ENCODE results near the gene C15orf39. TPM values are rescaled to one million over a fixed set of nuclear protein-coding genes. Genes with fewer than 3 reads are reported as not detected.
A peak's percentile ranks its signal among the peaks of the same experiment; 100 is the strongest.
"Not testable (repeated sequence)": the region's sequence is repeated elsewhere in the genome, so short reads cannot be mapped to it uniquely, and the experiment has no call there.

C15orf39 gene
- total RNA-seq, 2 donors from 2014 or later, result 20.4 to 32.3 TPM

DNA sequence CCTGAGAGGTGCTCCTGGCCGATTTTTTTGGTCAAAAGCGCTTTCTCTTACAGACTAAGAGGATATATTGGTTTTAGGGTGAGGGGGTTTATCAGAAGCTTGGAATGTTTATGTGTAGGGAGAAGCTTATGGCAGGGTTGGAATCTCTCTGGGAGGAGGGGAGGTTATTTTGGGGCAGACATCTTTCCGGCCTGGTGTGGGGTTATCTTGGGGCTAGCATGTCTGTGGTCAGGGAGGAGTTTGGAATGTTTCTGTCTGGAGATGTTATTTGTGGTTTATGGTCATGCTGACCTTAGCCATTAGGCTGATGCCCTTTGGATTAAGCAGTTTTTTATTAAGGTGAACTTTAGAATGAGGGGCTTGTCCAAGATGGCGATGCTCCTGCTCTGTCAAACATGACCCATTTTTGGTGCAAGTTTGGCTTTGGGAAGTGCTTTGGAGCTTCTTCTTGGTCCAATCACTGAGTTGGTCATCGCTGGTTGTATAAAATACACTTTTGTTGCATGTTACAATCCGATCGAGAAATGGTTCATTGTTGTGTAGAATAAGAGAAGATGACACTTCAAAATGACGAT lies 35.1 kb upstream of the C15orf39 start:
- not testable (repeated sequence) for H3K4me3 Mint-ChIP-seq; H3K9me3 Mint-ChIP-seq; H3K36me3 Mint-ChIP-seq (ENCODE audit: low read depth); H3K27ac Mint-ChIP-seq; H3K27me3 Mint-ChIP-seq; ATAC-seq (replicated peaks)
- H3K4me1 Mint-ChIP-seq, result peaks cover 10% of the 10 kb centered on the region

DNA sequence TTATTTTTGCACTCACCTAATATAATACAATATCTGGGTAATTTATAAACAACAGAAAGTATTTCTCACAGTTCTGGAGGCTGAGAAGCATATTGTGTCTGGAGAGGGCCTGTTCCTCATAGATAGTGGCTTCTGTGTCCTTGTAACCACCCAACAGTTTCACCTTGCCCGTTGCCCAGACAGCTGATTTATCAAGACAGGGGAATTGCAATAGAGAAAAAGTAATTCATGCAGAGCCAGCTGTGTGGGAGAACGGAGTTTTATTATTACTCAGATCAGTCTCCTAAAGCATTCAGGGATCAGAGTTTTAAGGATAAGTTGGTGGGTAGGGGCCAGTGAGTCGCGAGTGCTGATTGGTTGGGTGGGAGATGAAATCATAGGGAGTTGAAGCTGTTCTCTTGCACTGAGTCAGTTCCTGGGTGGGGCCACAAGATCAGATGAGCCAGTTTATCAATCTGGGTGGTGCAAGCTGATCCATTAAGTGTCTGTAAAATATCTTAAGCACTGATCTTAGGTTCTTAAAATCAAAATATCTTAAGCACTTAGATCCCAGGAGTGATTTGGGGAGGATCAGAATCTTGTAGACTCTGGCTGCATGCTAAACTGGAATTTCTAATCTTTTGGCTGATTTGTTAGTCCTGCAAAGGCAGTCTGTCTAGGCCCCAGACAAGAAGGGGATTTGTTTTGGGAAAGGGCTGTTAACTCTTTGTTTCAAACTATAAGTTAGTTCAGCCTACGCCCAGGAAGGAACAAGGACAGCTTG lies 33.9 kb upstream of the C15orf39 start:
- no peak overlapping the region for H3K27ac Mint-ChIP-seq
- peaks cover 5% of the 10 kb centered on the region for H3K27me3 Mint-ChIP-seq
- H3K4me3 Mint-ChIP-seq, result no peak overlapping the region
- H3K36me3 Mint-ChIP-seq (ENCODE audit: low read depth), result no peaks in the 10 kb centered on the region
- H3K4me1 Mint-ChIP-seq, result peaks cover 11% of the 10 kb centered on the region
- peaks cover 4% of the 10 kb centered on the region for H3K9me3 Mint-ChIP-seq
- peak; percentile 74 for ATAC-seq (replicated peaks)

DNA sequence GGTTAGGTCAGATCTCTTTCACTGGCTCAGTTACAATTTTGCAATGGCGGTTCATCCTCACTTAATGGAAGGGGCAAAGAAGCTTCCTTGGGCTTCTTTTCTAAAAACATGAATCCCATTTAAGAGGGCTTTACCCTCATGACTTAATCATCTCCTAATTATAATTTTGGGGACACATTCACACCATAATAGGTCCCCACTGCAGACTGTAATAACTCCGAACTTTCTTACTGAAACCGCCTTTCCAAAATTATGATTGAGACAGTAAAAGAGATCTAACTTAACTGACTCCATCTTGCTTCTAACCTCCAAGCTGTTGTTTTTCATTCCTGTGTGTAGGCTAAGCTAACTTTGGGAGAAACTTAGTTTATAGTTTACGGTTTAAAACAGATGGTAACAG lies 33.3 kb upstream of the C15orf39 start:
- H3K36me3 Mint-ChIP-seq (ENCODE audit: low read depth), result no peaks in the 10 kb centered on the region
- H3K4me1 Mint-ChIP-seq, result peaks cover 11% of the 10 kb centered on the region
- H3K4me3 Mint-ChIP-seq, result no peak overlapping the region
- H3K9me3 Mint-ChIP-seq, result peaks cover 4% of the 10 kb centered on the region
- H3K27ac Mint-ChIP-seq, result no peak overlapping the region
- peaks cover 5% of the 10 kb centered on the region for H3K27me3 Mint-ChIP-seq
- no peak for ATAC-seq (replicated peaks)

DNA sequence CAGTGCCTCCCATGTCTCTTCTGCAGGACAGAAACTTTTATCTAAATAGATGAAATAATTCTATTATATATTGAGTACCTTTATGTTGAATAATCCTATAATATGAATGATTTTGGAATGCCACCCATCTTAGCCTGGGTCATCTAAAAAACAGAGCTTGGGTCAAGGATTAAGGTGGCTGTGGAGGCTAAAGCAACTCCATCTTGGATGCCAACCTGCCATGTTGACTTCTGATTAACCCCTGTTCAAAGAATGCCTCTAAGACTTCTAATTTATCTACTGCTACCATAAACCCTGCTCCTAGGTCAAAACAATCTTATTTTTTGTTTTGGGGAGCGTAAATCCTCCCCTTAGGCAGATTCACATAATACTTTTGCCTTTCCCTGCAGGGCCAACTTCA lies 31.5 kb upstream of the C15orf39 start:
- Mint-ChIP-seq H3K9me3 (peaks cover 4% of the 10 kb centered on the region), H3K36me3 (ENCODE audit: low read depth) (no peaks in the 10 kb centered on the region), H3K4me3 (no peak overlapping the region), H3K27ac (no peak overlapping the region), H3K4me1 (peaks cover 11% of the 10 kb centered on the region), H3K27me3 (peaks cover 5% of the 10 kb centered on the region)
- ATAC-seq (replicated peaks), result no peak

DNA sequence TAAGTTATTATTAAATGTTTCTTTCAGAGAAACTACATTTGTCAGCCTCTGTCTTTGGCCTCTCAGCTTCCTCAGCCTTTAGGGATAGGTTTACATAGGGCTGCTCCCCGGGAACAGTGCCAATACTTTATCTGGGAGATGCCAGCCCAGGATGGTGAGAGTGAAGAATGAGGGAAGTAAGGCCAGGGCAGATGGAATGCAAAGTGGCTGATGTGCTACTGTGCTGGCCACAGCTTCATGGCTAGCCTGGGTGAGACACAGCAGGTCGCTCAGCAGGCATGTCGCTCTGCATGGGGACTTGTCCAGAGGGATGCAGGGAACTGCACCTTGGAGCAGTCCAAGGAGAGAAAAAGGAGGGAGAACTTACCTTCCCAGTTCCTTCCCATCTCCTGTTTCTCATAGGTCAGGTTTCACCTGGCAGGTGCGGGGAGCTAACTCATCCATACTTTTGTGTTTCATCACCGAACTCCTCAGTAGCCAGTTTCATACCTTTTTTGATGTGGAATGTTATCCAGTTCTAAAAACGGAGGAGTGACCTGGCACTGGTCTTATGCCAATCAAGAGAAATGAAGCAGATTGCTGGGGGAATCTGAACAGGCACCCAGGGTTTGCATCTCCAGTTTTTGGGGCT lies 30.9 kb upstream of the C15orf39 start:
- ATAC-seq (replicated peaks), result no peak
- Mint-ChIP-seq H3K9me3 (peaks cover 4% of the 10 kb centered on the region), H3K4me1 (peaks cover 11% of the 10 kb centered on the region), H3K4me3 (peak overlapping the region; percentile 2), H3K36me3 (ENCODE audit: low read depth) (no peaks in the 10 kb centered on the region), H3K27ac (no peak overlapping the region), H3K27me3 (peaks cover 5% of the 10 kb centered on the region)

DNA sequence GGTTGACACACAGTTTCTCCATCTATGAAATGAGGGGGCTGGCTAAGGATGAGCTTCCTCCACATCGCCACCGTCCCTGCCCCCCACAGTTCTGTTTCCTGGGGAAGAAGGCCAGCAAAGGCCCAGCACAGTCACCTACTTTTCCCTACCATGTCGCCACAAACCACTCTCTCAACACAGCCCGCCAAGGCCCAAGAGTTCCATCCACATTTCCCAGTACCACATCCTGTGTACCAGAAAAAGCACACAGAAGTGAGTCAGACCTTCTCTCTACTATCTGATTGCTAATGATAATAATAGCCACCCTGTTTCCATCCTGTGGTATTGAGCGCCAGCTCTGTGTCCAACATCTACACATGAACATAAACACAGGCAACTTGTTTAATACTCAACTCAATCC lies 30.3 kb upstream of the C15orf39 start:
- Mint-ChIP-seq H3K27ac (no peak overlapping the region), H3K4me3 (peak overlapping the region; percentile 2)
- ATAC-seq (replicated peaks), result peak; percentile 80

DNA sequence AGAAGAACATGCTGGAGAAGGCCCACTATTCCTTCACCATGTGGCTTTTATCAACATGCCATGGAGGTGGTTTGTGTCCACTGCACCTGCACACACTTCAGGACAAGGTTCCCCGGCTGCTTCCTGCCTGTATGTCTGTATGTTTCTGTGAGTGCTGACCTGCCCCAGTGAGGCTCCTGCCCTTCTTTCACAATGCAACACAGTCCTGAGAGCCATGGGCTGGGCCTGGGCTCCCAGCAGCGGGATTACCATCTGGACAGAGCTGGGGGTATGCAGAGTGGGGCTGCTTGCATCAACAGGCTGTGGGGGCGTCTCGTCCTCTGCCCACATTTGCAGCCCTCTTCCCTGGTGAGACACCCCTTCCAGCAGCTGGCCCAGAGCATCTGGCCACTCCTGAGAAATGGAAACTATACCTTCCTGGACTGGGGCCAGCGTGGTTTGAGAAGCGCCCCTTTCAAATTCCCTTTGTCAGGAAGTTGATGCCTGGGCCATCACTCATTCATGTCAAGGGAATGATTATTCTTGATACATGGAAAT lies 29.3 kb upstream of the C15orf39 start:
- Mint-ChIP-seq H3K36me3 (ENCODE audit: low read depth) (no peaks in the 10 kb centered on the region), H3K27me3 (peaks cover 4% of the 10 kb centered on the region), H3K9me3 (peaks cover 4% of the 10 kb centered on the region), H3K4me3 (no peak overlapping the region), H3K27ac (no peak overlapping the region), H3K4me1 (peaks cover 11% of the 10 kb centered on the region)
- no peak for ATAC-seq (replicated peaks)

More for the DNA sequence above, 30.3 kb upstream of the C15orf39 start:
- Mint-ChIP-seq H3K9me3 (peaks cover 4% of the 10 kb centered on the region), H3K4me1 (peaks cover 11% of the 10 kb centered on the region), H3K36me3 (ENCODE audit: low read depth) (no peaks in the 10 kb centered on the region), H3K27me3 (peaks cover 3% of the 10 kb centered on the region)

DNA sequence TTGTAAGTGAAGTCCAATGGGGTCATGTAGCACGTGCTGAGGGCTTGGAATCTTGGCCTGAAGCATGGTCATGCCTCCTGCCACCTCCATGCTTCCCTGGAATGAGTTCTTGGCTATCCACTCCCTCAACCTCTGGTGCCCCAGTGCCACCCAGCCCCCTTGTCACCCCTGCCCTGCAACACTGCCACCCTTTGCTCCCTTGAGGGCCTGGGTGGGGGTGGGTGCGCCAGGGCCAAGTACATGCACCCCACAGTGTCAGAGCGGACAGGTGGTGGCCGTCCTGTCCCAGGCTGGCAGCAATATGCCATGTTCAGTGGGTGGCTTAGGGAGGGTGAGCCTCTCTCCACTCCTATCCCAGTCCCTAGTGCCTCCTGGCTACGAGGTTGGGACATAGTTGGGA lies 27.6 kb upstream of the C15orf39 start:
- H3K27me3 Mint-ChIP-seq, result peaks cover 11% of the 10 kb centered on the region
- H3K4me1 Mint-ChIP-seq, result peaks cover 9% of the 10 kb centered on the region
- H3K4me3 Mint-ChIP-seq, result no peak overlapping the region
- H3K36me3 Mint-ChIP-seq (ENCODE audit: low read depth), result no peaks in the 10 kb centered on the region
- ATAC-seq (replicated peaks), result no peak
- no peak overlapping the region for H3K27ac Mint-ChIP-seq
- peaks cover 2% of the 10 kb centered on the region for H3K9me3 Mint-ChIP-seq

DNA sequence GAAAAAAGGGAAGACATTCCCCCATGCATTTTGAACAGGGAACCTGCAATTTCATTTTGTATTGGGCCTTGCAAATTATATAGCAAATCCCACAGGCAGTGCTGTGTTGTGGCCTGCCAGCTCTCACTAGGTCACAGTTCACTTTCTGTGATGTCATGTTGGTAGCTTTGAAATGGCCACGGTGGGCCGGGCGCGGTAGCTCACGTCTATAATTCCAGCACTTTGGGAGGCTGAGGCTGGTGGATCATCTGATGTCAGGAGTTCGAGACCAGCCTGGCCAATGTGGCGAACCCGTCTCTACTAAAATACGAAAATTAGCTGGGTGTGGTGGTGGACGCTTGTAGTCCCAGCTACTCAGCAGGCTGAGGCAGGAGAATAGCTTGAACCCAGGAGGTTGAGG lies 27.0 kb upstream of the C15orf39 start:
- Mint-ChIP-seq H3K9me3 (no peaks in the 10 kb centered on the region), H3K4me3 (no peak overlapping the region), H3K27me3 (peaks cover 15% of the 10 kb centered on the region), H3K36me3 (ENCODE audit: low read depth) (no peaks in the 10 kb centered on the region), H3K27ac (no peak overlapping the region), H3K4me1 (peaks cover 7% of the 10 kb centered on the region)
- ATAC-seq (replicated peaks), result no peak

DNA sequence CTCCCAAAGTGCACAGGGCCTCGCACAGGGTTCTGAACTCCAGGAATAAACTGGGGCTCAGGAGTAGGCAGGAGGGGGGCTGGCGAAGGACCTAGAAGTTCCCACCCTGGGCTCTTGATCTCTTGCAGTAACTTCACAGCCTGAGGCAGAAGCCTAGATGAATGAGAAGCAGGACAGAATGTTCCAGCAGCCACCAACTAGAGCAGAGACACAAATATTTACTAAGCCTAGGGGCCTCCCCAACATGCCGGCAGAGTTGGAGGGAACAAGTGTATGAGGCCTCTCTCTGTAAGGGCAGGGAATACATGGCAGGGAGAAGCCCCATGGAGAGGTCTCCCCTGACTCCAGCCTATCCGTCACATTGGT lies 25.3 kb upstream of the C15orf39 start:
- no peak for ATAC-seq (replicated peaks)
- Mint-ChIP-seq H3K27me3 (peaks cover 29% of the 10 kb centered on the region), H3K4me3 (no peak overlapping the region), H3K9me3 (no peaks in the 10 kb centered on the region), H3K36me3 (ENCODE audit: low read depth) (no peaks in the 10 kb centered on the region), H3K4me1 (peaks cover 3% of the 10 kb centered on the region), H3K27ac (no peak overlapping the region)

DNA sequence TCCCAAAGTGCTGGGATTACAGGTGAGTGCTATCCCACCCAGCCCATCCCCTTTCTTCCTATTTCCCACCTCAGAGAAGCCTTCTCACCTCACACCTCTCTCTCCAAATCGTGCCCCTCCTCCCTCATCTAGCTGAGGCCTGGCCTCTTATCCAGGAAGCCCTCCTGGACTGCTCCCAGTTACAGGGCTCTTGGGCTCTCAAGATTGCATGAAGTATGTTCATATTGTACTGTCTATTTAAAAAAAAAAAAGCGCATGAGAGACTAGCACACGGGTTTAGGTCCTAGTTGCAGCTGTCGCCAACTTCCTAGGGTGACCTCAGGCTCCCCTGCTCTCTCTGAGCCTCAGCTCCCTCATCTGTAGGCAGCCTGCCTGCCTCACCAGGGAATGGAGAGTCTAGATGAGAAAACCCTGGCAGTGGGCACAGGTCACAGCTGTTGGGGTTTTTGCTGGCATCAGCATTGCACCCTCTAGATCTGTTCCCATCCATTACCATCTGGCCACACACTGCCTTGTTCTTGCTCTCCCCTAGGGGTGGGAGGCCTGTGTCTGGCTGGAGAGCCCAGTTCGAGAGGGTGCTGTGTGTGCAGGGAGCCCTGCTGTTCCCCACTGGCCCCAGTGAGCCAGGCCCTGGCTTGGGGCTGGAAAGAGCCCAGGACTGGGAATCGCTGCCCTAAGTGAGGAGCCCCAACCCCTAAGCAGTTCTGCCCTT lies 24.2 kb upstream of the C15orf39 start:
- peaks cover 34% of the 10 kb centered on the region for H3K27me3 Mint-ChIP-seq
- no peaks in the 10 kb centered on the region for H3K36me3 Mint-ChIP-seq (ENCODE audit: low read depth)
- H3K4me1 Mint-ChIP-seq, result no peaks in the 10 kb centered on the region
- no peaks in the 10 kb centered on the region for H3K9me3 Mint-ChIP-seq
- no peak for ATAC-seq (replicated peaks)
- no peak overlapping the region for H3K4me3 Mint-ChIP-seq
- no peak overlapping the region for H3K27ac Mint-ChIP-seq

DNA sequence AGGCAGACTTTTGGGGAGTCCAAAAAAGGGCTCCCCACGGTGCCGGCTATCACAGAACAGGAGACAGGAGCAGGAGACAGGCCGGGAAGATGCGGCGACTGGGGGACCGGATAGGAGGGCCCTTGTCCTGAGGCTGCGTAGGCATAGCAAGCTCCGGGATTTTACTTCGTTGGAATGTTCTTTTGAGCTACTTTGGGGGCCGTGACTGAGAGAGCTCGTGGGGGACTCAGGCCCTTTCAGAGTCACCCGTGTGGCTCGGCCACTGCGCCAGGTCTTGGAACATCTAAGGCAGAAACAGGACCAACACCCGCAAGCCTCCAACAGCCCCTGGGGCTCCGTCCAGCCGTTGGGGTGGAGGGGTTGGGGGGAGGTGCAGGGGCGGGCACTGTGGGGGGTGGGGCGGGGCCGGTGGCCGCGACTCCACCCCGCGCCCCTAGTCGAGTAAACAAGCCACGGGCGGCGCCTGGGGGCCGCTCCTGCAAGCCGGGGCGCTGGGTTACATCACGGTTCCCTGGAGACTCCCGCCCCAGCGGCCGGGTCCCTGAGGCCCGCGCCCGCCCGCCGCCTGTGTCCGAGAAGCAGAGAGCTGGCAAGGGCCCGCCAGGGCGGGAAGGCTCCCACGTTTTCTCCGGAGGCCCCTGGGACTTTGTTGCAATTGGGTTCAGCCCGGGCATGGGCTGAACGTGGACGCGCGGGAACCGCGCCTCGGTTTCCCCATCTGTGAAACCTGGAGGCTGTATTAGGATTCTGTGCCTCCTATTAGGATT lies 23.3 kb upstream of the C15orf39 start:
- Mint-ChIP-seq H3K4me1 (no peaks in the 10 kb centered on the region), H3K4me3 (no peak overlapping the region), H3K27ac (no peak overlapping the region), H3K9me3 (no peaks in the 10 kb centered on the region), H3K36me3 (ENCODE audit: low read depth) (no peaks in the 10 kb centered on the region), H3K27me3 (peaks cover 35% of the 10 kb centered on the region)
- no peak for ATAC-seq (replicated peaks)

DNA sequence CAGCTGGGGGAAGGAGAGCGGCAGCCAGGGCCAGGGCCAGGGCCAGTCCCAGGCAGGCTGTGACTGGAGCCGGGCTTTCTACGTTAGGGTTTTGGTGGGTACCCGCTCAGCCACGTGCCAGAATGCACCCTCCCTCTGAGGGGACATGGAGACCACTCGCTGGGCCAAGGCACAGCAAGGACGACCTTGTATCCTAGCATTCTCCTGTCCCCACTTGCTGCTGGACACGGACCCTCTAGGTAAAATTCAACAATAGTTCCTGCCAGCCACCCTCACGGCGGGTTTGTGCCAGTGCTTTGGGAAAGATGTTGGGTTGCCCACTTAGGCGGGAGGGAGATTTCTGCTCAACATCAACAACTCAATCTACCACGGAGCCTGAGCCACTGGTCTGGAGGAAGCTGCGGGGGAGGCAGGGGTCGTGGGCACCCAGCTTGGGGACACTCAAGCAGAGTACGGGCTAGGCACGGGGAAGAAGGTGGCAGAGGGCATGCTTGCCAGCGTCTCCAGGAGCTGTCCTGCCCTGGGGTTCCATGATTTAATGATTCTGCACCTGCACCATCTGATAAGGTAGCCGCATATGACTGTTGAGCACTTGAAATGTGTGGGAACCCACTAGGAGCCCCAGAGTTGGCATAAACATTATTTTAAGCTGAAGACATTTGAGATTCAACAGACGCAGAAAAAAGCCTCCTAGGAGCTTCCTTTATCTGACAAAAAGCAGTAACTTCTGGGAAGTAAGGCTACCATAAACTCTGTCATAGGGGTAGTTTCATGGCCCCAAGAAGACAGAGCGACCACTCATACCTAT lies 22.5 kb upstream of the C15orf39 start:
- Mint-ChIP-seq H3K27me3 (peaks cover 35% of the 10 kb centered on the region), H3K9me3 (no peaks in the 10 kb centered on the region), H3K4me1 (no peaks in the 10 kb centered on the region), H3K27ac (no peak overlapping the region), H3K36me3 (ENCODE audit: low read depth) (no peaks in the 10 kb centered on the region), H3K4me3 (no peak overlapping the region)
- no peak for ATAC-seq (replicated peaks)

All from activated T-helper 17 cell treated with anti-CD3 and anti-CD28 coated beads, Interleukin-2, amount 50 U/mL, for 72 hours (primary cell).